ENCODE results near the gene PCP4L1.
"Not testable (repeated sequence)": the region's sequence is repeated elsewhere in the genome, so short reads cannot be mapped to it uniquely, and the experiment has no call there.

GRCh38 chr1:161224695-161225087 is 33.9 kb upstream of the PCP4L1 start:
- TF ChIP-seq CTCF, POLR2AphosphoS5, POLR2A (IDR thresholded peaks at IDR 0.05): not testable (repeated sequence)

All from prostate gland (tissue), 2 donors.